ENCODE data around the gene TMEM150C.

The TMEM150C gene

GRCh38 chr4:82462415-82462831 lies 99.4 kb downstream of the TMEM150C start:
- H3K79me2 ChIP-seq (ENCODE audit: control insufficient read depth, low read length) = no peaks in the 10 kb centered on the region
- H3K4me1 ChIP-seq (ENCODE audit: control insufficient read depth, low read length) = peaks cover 25% of the 10 kb centered on the region
- no peak overlapping the region for H3K27ac ChIP-seq (ENCODE audit: low read depth, low read length)
- peaks cover 27% of the 10 kb centered on the region for H3F3A ChIP-seq (ENCODE audit: control insufficient read depth, insufficient read depth)
- no peaks in the 10 kb centered on the region; the same call in 1 of the 2 replicates for H3K9me3 ChIP-seq (ENCODE audit: control insufficient read depth, insufficient read depth, low read length)
- no peak overlapping the region for H3K4me2 ChIP-seq (ENCODE audit: low read length)
- no peak for TF ChIP-seq EZH2phosphoT487 (IDR thresholded peaks at IDR 0.05; ENCODE audit: borderline replicate concordance, low read length)
- TF ChIP-seq CTCF (IDR thresholded peaks at IDR 0.05; ENCODE audit: low read depth, low read length, poor library complexity, severe bottlenecking) = peak; percentile 60
- H3K36me3 ChIP-seq (ENCODE audit: control insufficient read depth, low read length) = peaks cover 73% of the 10 kb centered on the region
- no peaks in the 10 kb centered on the region for H3K9me2 ChIP-seq (replicated peaks; ENCODE audit: control insufficient read depth, low read length)
- no peak overlapping the region for H3K4me3 ChIP-seq (ENCODE audit: low read length)
- no peaks in the 10 kb centered on the region for H3K27me3 ChIP-seq (ENCODE audit: control insufficient read depth, low read length)
- no peaks in the 10 kb centered on the region for H4K20me1 ChIP-seq (ENCODE audit: control insufficient read depth, insufficient read depth, low read depth, low read length)

GRCh38 chr4:82461710-82462109 lies 100.1 kb downstream of the TMEM150C start:
- Histone ChIP-seq H3K9me2 (replicated peaks; ENCODE audit: control insufficient read depth, low read length) (no peaks in the 10 kb centered on the region), H3K4me1 (ENCODE audit: control insufficient read depth, low read length) (peaks cover 25% of the 10 kb centered on the region), H3K27me3 (ENCODE audit: control insufficient read depth, low read length) (no peaks in the 10 kb centered on the region), H3K9me3 (ENCODE audit: control insufficient read depth, insufficient read depth, low read length) (no peaks in the 10 kb centered on the region), H3K36me3 (ENCODE audit: control insufficient read depth, low read length) (peaks cover 75% of the 10 kb centered on the region), H3K4me3 (ENCODE audit: low read length) (no peak overlapping the region), H3F3A (ENCODE audit: control insufficient read depth, insufficient read depth) (peaks cover 27% of the 10 kb centered on the region), H3K79me2 (ENCODE audit: control insufficient read depth, low read length) (no peaks in the 10 kb centered on the region), H3K4me2 (ENCODE audit: low read length) (no peak overlapping the region), H3K27ac (ENCODE audit: low read depth, low read length) (no peak overlapping the region), H4K20me1 (ENCODE audit: control insufficient read depth, insufficient read depth, low read depth, low read length) (no peaks in the 10 kb centered on the region)
- TF ChIP-seq EZH2phosphoT487 (IDR thresholded peaks at IDR 0.05; ENCODE audit: borderline replicate concordance, low read length) (no peak), CTCF (IDR thresholded peaks at IDR 0.05; ENCODE audit: low read depth, low read length, poor library complexity, severe bottlenecking) (no peak)

- H3K9me2 ChIP-seq (replicated peaks; ENCODE audit: control insufficient read depth, low read length) = no peaks in the 10 kb centered on the region
- TF ChIP-seq EZH2phosphoT487 (IDR thresholded peaks at IDR 0.05; ENCODE audit: borderline replicate concordance, low read length) (no peak), CTCF (IDR thresholded peaks at IDR 0.05; ENCODE audit: low read depth, low read length, poor library complexity, severe bottlenecking) (no peak)
- H3K36me3 ChIP-seq (ENCODE audit: control insufficient read depth, low read length) = peaks cover 85% of the 10 kb centered on the region
These were observed 103.1 kb downstream of the TMEM150C start for GRCh38 chr4:82458729-82459128.

More at GRCh38 chr4:82458729-82459128, 103.1 kb downstream of the TMEM150C start:
- H3K79me2 ChIP-seq (ENCODE audit: control insufficient read depth, low read length) = peaks cover 3% of the 10 kb centered on the region; the same call in 1 of the 2 replicates
- H3K4me1 ChIP-seq (ENCODE audit: control insufficient read depth, low read length) = peaks cover 16% of the 10 kb centered on the region
- no peaks in the 10 kb centered on the region for H4K20me1 ChIP-seq (ENCODE audit: control insufficient read depth, insufficient read depth, low read depth, low read length)
- peaks cover 27% of the 10 kb centered on the region for H3F3A ChIP-seq (ENCODE audit: control insufficient read depth, insufficient read depth)
- no peak overlapping the region for H3K27ac ChIP-seq (ENCODE audit: low read depth, low read length)
- no peak overlapping the region for H3K4me2 ChIP-seq (ENCODE audit: low read length)
- H3K27me3 ChIP-seq (ENCODE audit: control insufficient read depth, low read length) = no peaks in the 10 kb centered on the region
- H3K4me3 ChIP-seq (ENCODE audit: low read length) = no peak overlapping the region
- no peaks in the 10 kb centered on the region for H3K9me3 ChIP-seq (ENCODE audit: control insufficient read depth, insufficient read depth, low read length)
